ENCODE measurements around the gene FHIP2A.
"Not testable (repeated sequence)": the region's sequence is repeated elsewhere in the genome, so short reads cannot be mapped to it uniquely, and the experiment has no call there.

Gene FHIP2A, protein sequence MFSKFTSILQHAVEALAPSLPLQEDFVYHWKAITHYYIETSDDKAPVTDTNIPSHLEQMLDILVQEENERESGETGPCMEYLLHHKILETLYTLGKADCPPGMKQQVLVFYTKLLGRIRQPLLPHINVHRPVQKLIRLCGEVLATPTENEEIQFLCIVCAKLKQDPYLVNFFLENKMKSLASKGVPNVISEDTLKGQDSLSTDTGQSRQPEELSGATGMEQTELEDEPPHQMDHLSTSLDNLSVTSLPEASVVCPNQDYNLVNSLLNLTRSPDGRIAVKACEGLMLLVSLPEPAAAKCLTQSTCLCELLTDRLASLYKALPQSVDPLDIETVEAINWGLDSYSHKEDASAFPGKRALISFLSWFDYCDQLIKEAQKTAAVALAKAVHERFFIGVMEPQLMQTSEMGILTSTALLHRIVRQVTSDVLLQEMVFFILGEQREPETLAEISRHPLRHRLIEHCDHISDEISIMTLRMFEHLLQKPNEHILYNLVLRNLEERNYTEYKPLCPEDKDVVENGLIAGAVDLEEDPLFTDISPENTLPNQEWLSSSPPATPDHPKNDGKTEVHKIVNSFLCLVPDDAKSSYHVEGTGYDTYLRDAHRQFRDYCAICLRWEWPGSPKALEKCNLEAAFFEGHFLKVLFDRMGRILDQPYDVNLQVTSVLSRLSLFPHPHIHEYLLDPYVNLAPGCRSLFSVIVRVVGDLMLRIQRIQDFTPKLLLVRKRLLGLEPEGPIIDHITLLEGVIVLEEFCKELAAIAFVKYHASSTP

DNA sequence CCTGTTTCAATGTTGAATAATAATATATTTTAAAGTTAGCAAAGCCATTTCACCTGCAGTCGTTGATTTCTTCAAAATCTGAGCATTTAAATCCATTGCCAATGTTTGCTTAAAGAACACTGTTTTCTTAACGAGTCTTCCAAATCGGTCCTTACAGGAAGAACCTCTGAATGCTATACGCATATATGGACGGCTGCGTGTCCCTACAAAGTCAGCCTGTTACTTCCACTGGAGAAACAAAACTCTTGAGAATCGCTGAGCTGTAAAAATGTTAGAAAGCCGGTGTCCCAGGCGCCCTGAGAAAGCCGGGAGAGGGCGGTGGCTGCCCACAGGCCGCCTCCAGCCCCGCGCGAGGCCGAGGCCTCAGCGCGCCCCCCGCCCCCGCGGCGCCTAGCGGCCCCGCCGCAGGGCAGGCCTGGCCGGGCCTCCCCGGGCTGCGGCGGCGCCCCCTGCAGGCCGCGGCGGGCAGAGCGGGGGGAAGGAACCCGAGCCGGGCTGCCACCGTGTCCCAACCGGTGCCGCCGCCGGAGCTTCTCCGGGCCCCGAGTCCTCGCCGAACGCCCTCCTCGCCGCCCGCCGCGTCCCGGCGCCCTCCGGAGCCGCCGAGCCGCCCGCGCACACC, at the start of gene FHIP2A:
Gene FHIP2A, plus strand, starts transcription at position 488 of the 622 bp plus-strand sequence. CDS start 299 bp downstream, outside the sequence.
- TF ChIP-seq, protein P1, sequence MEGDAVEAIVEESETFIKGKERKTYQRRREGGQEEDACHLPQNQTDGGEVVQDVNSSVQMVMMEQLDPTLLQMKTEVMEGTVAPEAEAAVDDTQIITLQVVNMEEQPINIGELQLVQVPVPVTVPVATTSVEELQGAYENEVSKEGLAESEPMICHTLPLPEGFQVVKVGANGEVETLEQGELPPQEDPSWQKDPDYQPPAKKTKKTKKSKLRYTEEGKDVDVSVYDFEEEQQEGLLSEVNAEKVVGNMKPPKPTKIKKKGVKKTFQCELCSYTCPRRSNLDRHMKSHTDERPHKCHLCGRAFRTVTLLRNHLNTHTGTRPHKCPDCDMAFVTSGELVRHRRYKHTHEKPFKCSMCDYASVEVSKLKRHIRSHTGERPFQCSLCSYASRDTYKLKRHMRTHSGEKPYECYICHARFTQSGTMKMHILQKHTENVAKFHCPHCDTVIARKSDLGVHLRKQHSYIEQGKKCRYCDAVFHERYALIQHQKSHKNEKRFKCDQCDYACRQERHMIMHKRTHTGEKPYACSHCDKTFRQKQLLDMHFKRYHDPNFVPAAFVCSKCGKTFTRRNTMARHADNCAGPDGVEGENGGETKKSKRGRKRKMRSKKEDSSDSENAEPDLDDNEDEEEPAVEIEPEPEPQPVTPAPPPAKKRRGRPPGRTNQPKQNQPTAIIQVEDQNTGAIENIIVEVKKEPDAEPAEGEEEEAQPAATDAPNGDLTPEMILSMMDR (IDR thresholded peaks at IDR 0.05; ENCODE audit: low read length, missing control alignments), result no peak
- peak within 1 kb of the TSS; percentile 88 for H3K4me3 ChIP-seq (replicated peaks; ENCODE audit: low read depth, low read length)
- DNase-seq (ENCODE audit: low read depth), result peak; percentile 74

DNA sequence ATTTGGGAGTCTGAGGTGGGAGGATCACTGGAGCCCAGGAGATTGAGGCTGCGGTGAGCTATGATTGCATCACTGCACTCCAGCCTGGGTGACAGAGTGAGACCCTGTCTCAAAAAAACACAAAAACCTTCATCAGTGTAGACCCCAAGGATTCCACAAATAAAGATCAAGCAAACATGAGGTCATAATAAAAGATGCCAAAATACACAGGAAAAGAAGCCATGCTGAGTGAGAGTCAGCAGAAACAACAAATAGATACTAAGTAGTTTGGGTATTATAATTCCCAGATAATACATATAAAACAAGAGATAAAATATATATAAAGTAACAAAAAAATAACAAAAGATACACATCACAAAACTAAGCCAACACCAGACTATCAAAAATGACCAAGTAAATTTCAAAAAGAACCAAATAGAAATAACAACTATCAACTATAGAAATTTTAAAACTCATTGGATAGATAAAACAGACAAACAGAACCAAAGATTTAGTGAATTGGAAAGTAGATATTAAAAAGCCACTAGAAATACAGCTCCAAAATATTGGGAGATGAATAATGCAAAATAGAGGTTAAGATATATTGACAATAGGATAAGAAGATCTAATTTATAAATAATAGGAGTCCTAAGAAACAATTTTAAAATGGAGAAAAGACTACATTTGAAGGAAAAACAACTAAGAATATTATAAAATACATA, 48.9 kb upstream of the FHIP2A start:
- H3K4me3 ChIP-seq (replicated peaks; ENCODE audit: low read depth, low read length), result no peak overlapping the region
- TF ChIP-seq, protein P1 (IDR thresholded peaks at IDR 0.05; ENCODE audit: low read length, missing control alignments), result no peak
- DNase-seq (ENCODE audit: low read depth), result no peak

DNA sequence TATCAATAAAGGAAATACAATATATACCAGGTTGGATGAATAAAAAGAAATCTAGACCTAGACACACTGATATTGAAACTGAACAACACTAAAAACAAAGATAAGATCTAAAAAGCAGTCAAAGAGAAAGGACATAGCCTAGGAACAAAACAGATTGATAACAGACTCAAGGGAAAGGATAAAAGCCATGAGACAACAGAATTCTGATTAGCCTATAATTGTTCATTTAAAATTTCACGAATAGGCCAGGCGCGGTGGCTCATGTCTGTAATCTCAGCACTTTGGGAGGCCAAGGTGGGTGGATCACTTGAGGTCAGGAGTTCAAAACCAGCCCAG, 48.4 kb upstream of the FHIP2A start:
- no peak for DNase-seq (ENCODE audit: low read depth)
- TF ChIP-seq, protein P1 (IDR thresholded peaks at IDR 0.05; ENCODE audit: low read length, missing control alignments), result no peak
- H3K4me3 ChIP-seq (replicated peaks; ENCODE audit: low read depth, low read length), result no peak overlapping the region

DNA sequence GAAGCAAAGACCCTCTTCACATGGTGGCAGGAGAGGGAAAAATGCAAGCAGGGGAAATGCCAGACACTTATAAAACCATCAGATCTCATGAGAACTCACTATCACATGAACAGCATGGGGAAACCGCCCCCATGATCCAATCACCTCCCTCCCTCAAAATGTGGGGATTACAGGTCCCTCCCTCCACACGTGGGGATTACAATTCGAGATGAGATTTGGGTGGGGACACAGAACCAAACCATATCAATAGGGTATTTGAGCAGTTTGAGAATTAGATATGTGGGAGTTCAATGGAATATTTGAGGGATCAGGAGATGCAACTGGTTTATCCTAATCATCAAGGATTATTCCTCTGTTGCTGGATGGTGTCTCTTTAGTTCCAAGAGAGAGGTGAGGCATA, 46.5 kb upstream of the FHIP2A start:
- DNase-seq (ENCODE audit: low read depth), result not testable (repeated sequence)

DNA sequence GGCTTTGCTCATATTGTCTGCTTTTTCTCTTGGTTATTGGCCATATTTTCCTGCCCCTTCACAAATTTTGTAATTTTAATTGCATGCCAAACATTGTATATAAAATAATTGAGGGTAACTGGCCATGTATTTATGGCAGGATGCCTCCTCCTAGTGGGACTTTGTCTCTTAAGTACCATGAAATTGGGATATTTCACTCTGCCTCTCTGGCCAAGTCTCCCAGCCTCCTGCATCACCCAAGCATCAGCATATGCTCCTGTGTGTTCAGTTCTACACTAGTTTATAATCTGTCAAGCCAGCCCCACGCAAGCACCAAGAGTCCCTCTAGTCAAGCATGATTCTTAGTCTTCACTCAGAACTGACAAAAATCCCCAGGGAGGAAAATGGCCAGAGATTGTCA, 44.2 kb upstream of the FHIP2A start:
- no peak overlapping the region for H3K4me3 ChIP-seq (replicated peaks; ENCODE audit: low read depth, low read length)
- no peak for DNase-seq (ENCODE audit: low read depth)
- TF ChIP-seq, protein P1 (IDR thresholded peaks at IDR 0.05; ENCODE audit: low read length, missing control alignments), result no peak

More for the DNA sequence above, 46.5 kb upstream of the FHIP2A start:
- not testable (repeated sequence) for H3K4me3 ChIP-seq (replicated peaks; ENCODE audit: low read depth, low read length)

DNA sequence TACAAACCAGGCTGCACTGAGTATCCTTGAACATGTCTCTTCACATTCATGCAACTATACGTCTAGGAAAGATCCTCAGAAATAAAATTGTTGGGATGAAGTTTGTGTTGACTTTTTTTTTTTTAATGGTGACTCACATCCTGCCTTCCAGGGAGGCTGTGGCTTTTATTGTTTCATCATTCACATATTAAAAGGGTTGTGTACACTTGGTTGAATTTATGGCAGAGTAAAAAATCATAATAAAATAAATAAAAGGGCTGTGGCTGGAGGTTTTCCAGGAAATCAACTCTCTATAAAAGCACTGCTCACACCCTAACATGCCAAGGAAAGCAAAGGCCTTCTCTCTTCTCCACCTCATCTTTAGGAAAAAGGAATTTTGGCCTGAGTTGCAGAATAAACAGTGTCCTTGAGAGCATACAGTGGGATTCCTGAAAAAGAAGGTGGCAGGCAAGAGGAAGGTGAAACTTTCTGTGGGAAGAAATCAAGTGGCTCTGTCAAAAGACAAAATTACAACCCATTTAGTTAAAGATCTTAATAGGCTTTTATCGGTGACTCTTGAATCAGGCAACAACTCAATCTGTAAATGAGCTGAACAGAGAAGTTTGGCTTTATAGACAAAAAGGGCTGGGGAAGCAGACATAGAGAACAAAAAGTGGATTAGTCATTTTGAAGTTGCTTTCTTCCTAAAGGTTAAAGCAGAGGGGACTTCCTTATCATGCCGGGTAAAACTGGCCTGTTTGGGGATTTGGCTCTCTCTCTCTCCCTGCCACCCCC, 41.6 kb upstream of the FHIP2A start:
- TF ChIP-seq, protein P1 (IDR thresholded peaks at IDR 0.05; ENCODE audit: low read length, missing control alignments), result no peak
- no peak overlapping the region for H3K4me3 ChIP-seq (replicated peaks; ENCODE audit: low read depth, low read length)
- peak; percentile 84 for DNase-seq (ENCODE audit: low read depth)
